DMS79 (cell line): ENCODE data around the gene ZCCHC24.

ENCODE experiments used
- DNase-seq: peaks from one replicate; lab custom pipeline; 2025; lab: John Stamatoyannopoulos, UW

ZCCHC24 gene

DNA sequence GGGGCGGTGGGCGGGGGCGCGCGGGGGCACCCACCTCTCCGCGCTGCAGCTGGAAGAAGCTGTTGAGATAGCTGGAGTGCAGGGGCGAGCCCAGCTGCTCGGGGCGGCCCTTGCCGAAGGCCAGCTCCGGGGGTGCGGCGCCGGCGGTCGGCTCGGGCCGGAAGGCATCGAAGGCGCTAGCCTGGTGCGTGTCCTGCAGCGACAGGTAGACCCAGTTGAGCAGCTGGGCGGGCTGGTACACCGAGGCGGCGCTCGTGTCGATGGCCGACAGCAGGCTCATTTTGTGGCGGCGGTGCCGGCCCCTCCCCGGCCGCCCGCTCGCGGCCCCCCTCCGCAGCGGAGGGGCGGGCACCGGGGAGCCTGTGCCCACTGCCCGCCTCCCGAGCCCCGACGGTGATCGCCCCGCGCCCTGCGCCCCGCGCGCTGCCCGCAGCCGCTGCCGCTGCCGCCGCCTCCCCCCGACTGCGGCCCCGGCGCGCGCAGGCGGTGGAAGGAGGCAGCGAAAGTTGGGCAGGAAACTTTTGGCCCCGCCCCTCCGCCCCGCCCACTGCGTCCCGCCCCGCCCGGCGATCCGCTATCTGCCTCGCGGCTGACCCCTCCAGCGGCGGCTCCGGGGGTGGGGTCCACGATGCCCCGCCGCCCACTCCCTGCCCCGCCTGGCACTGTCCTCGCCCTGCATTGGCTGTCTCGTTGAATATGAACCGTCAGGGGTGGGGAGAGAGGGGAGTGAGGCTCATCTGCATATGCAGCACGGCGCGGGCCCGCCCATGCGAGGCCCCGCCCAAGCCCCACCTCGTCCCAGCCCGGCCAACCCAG, at the start of gene ZCCHC24:
Gene ZCCHC24 (minus strand): TSS at position 464 of the 816 bp plus-strand sequence. CDS start 184 bp downstream, at position 280.
- DNase-seq, result peak; percentile 55

DNA sequence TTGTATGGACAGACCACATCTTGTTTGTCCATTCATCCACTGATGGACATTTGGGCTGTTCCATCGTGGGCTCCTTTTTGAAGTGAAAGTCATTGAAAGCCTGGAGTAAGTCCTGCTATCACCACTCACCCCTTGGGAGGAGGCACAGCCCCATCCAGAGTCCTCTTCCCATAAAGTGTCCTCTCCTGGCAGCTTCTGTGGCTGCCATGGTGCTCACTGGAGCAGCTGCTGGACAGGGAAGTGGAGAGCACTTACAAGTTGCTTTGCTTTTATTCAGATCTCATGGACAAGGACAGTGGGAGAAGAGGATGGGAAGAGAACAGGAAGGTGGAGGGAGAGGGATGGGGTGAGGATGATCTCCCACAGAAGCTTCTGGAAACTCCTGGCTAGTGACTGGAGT, 48.4 kb upstream of the ZCCHC24 start:
- no peak for DNase-seq

DNA sequence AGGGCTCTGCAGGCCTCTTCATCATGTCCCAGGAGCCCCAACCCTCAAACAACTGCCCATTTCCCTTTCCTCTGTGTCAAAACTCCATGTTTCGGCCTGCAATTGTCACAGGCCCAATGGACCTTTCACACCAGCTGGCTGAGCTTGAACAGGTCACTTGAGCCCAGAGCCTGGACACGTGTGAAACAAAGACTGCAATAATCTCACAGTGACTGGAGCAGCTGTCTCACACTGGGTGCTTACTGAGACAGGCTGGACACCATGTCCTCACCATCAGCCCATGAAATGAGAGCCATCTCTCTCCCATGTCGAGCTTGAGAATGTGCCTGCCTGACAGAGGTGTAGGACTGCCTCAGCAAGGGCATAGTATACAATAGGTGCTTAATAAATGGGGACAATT, 47.4 kb upstream of the ZCCHC24 start:
- DNase-seq, result no peak

DNA sequence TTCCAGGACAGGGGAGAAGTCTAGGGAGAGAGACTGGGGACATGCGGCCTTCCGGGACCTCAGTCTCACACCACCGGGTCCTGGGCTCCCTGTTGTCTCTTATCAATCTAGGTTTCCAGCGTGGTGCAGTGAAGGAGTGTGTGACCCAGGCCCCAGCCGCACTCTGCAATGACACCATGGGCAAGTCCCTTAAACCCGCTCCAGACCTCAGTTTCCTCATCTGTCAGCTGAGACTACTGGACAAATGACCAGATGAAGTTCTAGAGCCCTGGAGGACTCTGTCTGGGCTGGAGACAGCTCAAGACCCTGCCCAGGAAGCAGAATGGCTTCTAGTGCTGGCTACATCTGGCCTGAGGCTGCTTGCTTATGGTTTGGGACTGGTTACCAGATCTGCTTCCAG, 46.8 kb upstream of the ZCCHC24 start:
- no peak for DNase-seq

DNA sequence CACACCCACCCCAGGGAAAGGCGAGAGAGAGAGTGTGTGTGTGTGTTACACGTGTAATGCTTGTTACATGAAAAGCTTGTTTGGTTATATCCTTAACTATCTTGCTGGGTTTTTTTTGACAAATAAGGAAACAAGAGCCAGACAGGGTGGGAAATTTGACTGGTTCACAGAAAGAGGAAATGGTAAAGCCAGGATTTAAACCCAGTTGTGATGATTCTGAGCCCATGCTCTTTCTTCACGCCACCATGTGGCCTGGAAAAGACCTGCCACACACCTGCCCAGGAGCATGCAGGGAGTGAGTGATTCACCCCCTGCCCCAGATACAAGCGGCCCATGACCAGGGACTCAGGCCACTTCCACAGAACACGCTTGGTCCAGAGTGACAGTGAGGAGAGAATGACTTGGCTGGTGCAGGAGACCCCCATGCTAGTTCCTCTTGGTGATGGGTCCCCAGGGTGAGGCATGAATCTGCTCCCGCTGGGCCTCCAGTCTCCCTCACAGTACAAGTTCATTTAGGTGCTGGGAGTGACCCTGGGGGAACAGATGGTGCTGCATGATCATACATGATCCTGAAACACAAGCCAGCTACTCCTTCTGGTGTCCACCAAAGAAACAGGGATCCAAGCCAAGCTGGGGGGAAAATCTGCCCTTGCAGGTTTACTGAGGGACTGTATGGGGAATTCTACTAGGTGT, 45.9 kb upstream of the ZCCHC24 start:
- DNase-seq, result no peak

DNA sequence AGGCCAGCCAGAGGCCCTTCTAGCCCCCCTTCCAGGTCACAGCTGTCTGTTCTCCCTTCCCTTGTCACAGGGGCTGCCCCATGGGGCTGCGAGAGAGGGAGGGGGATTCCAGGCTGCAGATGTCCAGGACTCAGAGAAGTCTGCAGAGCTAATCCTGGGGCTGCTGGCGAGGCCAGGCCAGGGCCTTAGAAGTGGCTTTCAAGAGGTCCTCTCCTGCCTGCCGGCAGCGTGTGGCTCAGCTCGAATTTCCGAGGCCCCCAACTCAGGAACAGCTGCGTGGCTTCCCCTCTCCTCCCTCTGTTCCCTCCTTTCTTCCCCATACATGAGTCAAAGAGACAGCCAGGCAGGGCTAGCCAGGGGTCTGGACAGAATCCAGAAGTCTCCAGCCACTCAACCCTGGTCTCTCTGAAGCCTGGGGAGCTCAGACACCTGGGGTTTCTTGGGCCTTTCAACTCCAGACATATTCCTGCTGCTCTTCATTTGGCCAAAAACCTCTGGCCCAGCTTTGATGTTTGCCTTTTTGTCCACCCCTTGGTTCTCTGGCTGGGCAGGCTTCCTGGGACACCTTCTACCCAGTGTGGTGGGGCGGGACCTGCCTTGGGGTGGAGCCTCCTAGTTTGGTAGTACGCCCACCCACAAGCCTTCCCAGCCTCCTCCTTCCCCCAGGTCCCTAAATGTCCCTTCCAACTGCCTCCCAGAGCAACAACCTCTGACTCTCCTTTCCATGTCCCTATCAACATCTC, 45.1 kb upstream of the ZCCHC24 start:
- DNase-seq, result no peak

- no peak for DNase-seq
These were observed 43.4 kb upstream of the ZCCHC24 start for GRCh38 chr10:79488870-79489269.

GRCh38 chr10:79488336-79488735, 42.9 kb upstream of the ZCCHC24 start:
- DNase-seq, result no peak

DNA sequence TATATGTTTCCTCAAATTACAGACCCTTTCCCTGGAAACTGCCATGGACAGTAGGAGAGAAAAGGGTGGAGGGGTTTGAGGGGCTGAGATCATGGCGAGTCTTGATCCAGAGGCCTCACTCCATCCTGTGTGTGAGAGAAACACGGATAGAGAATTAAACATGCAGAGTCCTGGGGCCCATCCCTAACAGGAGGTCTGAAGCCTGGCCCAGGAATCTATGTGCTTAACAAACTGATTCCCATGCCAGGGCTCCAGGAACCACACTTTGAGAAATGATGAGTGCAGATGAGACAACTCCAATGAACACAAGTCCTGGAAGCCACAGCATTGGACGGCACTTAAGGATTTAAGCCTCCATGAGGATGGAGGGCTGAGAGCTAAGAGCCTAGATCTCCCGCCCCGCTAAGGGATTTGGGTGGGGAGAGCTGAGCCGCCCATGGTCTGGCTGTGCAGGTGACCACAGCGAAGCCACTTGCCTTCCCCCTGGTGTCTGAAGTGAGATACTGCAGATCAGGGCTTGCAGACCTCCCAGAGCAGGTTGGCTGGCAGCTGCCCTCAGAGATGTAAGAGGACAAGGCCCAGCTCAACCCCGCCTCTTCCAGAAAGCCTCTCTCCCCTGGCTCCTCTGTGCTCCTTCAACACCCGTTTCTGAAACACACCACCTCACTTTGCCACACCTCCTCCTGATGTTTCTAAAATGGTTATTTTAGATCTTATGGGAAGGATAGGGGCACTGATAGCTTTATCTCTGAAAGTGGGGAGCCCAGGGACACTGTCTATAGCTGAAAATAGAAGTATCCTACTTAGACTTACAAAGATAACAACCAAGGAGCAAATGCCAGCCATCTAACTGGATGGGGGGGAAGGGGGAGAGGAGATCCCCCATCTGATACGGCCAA, 42.1 kb upstream of the ZCCHC24 start:
- DNase-seq, result no peak

DNA sequence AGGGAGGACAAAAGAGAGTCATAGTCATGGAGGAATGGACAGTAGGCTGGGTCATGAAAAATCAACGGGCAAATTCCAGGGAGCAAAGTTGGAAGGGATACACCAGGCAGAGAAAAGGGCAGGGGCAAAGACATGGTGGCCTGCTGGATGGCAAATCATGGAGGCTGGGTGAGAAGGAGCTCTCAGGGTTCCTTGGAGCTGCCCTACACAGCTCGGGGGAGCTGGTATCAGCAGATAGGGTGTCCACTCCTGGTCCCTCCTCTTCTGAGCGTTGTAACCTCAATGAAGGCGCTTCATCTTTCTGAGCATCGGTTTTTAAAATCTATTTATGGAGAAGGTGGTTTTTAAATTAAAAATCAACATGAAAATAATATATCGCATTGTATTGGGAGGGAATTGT, 39.1 kb upstream of the ZCCHC24 start:
- no peak for DNase-seq

DNA sequence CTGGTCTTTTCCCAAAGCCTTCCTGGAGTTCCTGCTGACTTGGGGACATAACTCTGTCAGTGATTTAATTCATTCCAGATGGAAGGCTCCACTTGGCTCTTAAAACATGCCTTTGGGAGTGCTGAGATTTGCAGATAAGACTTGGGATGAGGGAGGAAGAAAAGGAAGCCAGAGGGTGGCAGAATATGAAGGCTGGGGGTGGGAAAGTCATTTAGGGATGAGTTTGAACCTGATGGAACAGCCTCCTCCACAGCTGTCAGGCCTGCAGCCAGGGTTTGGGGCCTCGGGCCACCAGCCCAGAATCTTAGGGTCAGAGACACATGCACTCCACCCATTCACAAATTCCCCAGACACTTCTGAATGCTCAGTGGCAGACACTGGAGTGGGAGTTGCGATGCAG, 38.5 kb upstream of the ZCCHC24 start:
- DNase-seq, result no peak

DNA sequence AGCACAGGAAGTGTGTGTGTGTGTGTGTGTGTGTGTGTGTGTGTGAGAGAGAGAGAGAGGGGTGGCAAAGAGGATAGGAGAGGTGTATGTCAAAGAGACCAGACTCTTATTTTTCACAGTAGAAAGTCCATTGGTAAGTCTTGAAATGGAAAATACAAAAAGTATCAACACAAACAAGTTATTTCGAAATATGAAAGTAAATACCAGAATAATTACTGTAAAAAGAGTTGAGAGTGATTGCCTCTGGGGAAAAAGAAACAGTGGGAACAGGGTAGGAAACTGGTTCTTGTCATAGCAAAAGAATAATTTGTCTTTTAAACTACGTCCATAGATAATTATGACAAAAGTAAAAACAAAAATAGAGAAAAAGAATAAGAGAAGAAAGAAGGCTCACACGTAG, 37.9 kb upstream of the ZCCHC24 start:
- DNase-seq, result no peak

- DNase-seq, result no peak
These were observed 37.3 kb upstream of the ZCCHC24 start for GRCh38 chr10:79482741-79483140.

- no peak for DNase-seq
These were observed 36.9 kb upstream of the ZCCHC24 start for GRCh38 chr10:79482304-79482703.

DNA sequence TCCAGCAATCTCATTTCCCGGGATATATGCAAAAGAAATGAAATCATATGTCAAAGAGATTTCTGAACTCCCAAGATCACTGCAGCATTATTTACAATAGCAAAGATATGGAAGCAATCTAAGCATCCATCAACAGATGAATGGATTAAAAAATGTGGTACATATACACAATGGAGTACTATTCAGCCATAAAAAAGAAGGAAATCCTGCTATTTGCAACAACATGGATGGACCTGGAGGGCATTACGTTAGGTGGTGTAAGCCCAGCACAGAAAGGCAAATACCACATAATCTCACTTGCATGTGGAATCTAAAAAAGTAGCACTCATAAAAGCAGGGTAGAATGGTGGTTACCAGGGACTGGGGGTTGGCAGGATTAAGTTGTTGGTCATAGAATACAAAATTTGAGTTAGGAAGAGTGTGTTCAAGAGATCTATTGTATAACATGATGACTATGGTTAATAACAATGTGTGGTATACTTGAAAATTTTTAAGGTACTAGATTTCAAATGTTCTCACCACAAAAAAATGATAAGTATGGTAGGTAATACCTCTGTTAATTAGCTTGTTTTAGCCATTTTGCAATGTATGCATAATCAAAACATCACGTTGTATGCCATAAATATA, 34.0 kb upstream of the ZCCHC24 start:
- no peak for DNase-seq

DNA sequence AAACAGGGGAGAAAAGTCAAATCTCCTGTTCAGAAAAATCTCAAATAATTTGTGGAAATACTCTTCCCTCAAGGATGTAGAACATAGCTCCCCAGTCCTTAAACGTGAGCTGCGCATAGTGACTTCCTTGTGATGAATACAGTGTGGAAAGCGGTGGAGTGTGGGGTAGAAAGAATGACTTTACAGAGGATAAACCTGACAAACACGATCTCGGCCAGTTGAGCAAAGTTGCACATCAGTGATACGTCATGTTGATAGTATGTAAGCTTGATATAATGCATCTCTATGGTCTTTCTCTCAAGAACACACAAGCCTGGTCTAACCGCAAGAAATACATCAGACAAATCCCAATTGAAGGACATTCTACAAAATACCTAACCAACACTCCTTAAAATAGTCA, 32.0 kb upstream of the ZCCHC24 start:
- DNase-seq, result no peak

DNA sequence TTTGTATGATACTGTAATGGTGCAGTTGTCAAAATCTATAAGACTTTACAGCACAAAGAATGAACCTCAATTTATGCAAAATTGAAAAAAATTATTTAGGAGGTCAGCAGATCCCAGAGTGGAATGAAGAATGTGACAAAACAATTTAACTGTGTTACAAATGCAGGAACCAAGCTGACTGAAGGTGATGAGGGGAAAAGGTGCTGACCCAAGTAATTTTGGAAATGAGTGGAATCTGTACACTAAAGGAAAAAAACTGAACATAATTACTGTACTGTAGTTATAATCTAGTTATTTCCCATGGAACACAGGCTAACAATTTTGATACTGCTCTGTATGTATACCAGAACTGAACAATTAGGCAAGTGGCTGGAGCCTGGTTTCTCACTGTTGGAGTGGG, 31.2 kb upstream of the ZCCHC24 start:
- DNase-seq, result no peak

GRCh38 chr10:79475877-79476276, 30.5 kb upstream of the ZCCHC24 start:
- no peak for DNase-seq

DNA sequence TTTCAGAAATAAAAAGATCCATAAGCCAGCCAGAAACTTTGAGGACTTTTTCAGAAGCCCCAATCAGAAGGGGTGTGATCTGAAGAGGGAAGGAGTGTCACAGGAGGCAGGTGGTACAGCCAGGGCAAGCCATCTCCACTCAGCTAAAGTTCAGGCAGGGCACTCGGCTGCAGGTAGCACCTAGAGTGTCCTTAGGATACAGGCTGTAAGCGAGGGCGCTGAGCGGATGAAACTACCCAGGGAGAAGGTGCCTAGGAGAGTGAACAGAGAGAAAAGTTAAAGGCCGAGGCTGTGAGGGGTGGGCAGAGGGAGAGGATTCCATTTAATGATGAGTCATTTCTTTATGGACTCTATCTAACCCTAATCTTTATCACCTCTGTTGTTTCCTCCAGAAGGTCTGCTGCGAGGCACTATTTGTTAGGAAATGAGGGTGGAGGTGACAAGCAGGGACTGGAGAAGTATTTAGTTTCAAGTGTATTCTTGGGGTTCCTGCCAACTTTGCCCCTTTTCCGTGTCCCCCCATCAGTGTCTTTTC, 29.8 kb upstream of the ZCCHC24 start:
- DNase-seq, result no peak

DNA sequence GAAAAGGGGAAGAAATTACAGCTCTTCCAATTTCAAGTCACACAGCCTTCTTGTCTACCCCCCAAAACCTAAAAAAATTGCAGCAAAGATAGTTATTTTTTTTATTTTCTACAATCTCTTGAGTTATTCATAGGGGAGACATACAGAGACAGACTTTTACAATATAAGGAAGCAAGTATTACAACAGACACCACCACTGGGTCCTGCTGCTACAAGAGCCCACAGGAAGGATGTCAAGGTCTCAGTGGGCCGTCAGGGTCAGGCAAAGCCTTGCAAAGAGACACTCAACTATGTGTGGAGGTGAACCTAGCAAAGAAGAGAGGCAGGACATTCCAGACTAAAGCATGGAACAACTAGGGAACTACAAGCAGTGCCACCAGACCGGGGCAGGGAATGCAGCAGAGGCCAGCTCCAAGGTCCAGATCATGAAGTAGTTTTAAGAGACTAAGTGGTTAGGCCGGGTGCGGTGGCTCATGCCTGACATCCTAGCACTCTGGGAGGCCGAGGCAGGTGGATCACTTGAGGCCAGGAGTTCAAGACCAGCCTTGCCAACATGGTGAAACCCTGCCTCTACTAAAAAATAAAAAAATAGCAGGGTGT, 28.2 kb upstream of the ZCCHC24 start:
- no peak for DNase-seq

- DNase-seq, result no peak
These were observed 27.5 kb upstream of the ZCCHC24 start for GRCh38 chr10:79472951-79473350.
